HG03521 (cell line): ENCODE results near the gene ACAP2.
"Not testable (repeated sequence)": the region's sequence is repeated elsewhere in the genome, so short reads cannot be mapped to it uniquely, and the experiment has no call there.

Experiments used
- ATAC-seq: cut with Tn5 transposase; IDR thresholded peaks from one replicate; pipeline ENCODE4 v1.9.1; 2021; ENCODE audit warnings: mild to moderate bottlenecking, moderate library complexity; ENCODE audit not compliant: unreplicated experiment

The ACAP2 gene

GRCh38 chr3:195302431-195302830 is 140.4 kb downstream of the ACAP2 start:
- ATAC-seq, result no peak

- ATAC-seq, result no peak
Measured at GRCh38 chr3:195297446-195297845, 145.4 kb downstream of the ACAP2 start.

DNA sequence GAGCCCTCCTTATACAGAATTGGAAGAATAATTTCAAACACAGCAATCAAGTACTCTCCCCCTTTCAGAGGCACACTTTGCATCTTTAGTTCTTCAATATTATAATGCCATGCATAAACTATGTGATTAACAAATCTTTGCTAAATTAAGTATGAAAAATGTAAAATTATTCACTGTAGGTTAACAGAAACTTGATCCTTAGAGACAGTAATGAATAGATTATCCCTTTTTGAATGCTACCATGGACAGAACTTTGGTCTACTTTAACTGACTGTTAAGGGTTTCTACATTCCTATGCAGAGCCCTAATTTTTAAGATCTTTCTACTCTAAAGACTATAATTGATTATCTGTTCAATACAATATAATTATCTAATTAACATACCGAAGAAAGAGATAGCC is 146.2 kb downstream of the ACAP2 start:
- no peak for ATAC-seq

DNA sequence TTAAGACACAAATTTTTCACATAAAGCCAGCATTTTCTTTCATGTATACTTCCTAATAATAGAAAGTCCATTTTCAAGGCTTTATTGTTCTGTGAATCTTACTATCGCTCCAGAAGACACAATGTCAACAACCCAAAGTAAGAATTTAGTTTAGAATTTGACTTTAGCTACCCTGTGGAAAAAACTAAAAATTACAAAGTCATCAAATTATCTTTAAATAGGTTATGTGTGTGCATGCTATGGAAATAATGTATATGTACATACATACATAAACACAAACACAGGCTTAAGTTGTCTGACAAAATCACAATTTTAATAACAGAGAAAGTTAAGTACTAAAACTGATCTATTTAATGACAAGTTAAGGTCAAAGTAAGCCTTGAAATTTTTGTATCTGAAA is 151.7 kb downstream of the ACAP2 start:
- no peak for ATAC-seq

DNA sequence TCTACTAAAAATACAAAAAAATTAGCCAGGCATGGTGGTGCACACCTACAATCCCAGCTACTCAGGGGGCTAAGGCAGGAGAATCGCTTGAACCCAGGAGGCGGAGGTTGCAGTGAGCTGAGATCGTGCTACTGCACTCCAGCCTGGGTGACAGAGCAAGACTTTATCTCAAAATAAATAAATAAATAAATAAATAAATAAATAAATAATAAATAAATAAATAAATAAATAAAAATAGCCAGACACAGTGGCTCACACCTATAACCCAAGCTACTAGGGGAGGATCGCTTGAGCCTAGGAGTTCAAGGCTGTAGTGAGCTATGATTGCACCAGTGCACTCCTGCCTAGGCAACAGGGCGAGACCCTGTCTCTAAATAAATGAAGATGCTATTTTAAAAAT is 152.2 kb downstream of the ACAP2 start:
- ATAC-seq, result not testable (repeated sequence)

DNA sequence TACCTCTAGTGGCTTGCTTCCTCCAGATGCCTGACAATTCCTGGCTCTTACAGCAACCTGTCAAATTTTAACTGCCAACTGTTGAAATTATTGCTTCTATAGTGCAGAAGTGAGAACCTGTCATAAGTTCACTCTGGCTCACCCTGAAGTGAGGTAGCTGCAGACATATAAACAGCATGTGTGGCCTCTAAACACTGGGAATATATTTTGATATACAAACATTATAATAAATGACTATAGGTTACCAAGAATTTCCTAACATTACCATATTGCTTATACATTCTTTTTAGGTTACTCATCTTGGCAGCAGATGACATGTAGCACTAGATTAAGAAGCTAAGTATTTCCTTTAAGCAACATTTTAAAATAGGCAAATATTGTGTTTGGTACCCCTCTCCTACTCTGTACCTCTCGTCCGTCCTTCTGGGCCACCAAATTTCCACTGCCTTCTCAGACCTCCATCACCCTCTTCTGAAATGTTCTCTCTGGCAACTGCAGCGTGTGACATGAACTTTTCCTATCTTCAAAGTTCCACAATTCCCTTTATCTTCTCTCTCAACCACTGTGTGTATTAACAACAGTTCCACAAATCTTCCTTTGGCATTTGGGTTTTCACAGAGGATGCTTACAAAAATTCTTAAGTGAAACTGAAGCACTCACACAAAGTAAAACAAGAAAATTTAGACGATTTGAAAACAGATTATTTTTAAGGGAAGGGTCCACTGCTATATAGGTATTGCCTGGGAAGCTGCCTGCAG is 156.5 kb downstream of the ACAP2 start:
- ATAC-seq, result no peak

GRCh38 chr3:195285372-195285771 is 157.4 kb downstream of the ACAP2 start:
- no peak for ATAC-seq

GRCh38 chr3:195284842-195285241 is 158.0 kb downstream of the ACAP2 start:
- no peak for ATAC-seq

- ATAC-seq, result no peak
Measured at GRCh38 chr3:195282961-195283360, 159.9 kb downstream of the ACAP2 start.

GRCh38 chr3:195274259-195274966 is 168.4 kb downstream of the ACAP2 start:
- ATAC-seq, result no peak

DNA sequence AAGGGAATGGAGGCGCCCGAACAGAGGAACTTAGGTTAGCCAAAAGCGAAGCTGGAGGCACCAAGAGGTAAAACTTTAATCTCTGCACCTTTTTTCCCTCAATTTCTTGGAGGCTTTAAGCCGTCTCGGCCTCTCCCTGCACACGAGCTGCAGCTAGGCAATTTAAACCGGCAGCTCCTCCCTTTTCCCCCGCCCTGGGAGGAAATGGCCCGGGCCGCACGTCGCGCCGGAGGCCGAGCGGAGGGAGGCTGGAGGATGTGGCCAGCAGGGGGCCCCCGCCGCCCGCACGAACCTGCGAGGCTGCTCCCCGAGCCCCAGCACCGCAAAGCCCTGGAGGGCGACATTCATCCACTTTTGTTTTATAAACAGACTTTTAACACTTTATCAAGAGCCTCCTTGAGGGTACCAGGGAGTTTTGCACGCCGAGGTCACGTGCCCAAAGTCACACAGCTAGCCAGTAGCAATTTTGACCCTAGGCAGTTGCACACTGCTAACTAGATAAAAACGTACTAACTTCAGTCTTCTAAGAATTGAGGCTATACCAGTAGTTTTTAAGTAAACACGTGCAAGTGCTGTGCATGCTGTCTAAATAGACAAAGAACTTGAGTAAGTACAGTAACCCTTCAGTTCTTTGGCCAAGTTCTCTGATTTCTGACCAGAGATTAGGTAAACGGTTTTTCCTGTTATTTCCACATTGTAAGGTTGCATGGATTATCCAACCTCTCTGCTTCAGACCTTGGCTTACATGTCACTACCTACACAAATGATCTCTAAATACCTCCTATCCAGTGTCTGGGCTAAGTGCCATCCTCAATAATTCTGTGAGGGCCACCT is 171.2 kb downstream of the ACAP2 start:
- peak; percentile 62 for ATAC-seq

- peak; percentile 70 for ATAC-seq
Measured at GRCh38 chr3:195270817-195271409, 171.9 kb downstream of the ACAP2 start, which contains the start of gene XXYLT1. Gene XXYLT1 (minus strand): TSS chr3:195271159. CDS start chr3:195271058, 101 bp downstream.

GRCh38 chr3:195270079-195270816 is 172.6 kb downstream of the ACAP2 start:
- ATAC-seq, result peak; percentile 6

DNA sequence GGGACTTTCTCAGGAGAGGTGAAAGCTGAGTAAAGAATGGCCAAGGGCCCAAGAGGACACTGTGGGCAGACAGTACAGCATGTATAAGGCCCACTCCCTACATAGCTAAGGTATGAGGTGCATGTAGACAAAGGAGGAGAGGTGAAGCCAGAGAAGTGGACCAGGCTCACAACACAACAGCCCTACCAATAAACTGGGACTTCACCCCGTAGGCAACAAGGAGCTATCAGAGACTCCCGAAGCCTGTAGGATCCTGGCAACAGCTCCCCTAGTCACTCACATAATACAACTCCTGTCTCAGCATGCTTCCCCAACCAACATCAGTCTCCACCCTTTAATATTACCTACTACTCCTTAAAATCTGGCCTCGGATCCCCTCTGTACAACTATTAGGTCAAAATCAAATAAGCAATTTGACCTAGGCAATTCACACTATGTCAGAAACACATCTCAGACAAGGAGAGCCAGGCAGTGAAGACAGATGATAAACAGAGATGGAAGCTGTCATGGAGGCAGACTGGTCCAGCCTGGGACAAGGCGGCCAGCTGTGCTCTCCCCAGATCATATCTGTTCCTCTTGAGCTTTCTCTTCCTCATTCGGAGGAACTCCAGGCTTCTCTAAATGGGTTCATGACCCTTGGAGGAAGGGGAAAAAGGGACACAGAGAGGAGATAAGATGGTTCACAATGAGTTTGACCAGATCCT is 173.3 kb downstream of the ACAP2 start:
- no peak for ATAC-seq

DNA sequence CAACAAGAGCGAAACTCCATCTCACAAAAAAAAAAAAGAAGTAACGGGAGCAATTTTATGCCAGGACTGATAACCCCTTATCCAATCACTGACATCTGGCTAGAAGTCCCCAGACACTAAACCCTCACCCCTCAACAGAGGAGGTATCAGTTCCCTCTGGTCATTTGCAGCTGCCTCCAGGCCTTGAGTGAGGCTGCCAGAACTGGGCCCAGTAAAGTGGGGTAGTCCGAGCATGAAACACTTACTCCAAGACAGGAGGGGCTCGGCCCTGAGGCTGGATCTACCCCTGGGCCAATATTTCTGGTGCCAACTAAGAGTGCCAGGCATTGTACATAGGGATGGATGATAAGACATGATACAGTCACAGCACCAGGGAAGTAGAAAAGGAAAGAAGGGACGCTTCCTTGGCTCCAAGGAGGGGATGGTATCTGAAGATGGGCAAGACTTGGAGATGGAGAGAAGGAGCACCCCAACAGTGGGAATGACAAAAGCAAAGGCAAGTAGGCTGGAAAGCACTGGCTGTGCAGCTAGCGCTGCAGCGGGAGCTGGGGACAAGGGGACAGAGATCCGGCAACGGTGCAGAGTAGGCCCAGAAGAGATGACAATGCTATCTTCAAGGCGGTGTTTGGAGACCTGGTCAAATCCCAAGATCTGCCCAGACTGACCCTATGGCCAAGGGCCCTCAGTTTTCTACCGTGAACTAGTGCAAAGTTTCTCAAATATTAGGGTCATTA is 174.1 kb downstream of the ACAP2 start:
- ATAC-seq, result no peak

- no peak for ATAC-seq
Measured at GRCh38 chr3:195267096-195267495, 175.7 kb downstream of the ACAP2 start.

DNA sequence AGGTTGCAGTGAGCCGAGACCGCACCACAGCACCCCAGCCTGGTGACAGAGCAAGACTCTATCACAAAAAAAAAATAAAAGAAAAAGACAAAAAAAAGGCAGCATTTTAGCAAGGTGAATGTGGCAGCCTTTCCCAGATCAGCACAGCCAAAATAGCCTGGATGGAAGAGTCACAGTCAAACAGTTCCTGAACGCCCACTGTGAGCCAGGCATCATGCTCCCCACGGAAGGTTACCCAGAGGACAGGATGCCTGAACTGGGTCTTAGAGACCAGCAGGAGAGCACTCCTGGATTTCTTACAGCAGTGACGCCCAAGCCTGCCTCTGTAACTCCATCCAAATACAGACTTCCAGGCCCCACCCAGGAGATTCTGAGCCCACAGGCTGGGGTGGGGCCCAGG is 176.4 kb downstream of the ACAP2 start:
- no peak for ATAC-seq

GRCh38 chr3:195265363-195265976 is 177.3 kb downstream of the ACAP2 start:
- no peak for ATAC-seq
